ENCODE data around the gene MYH4.

- TF ChIP-seq CTCF (conservative IDR thresholded peaks at IDR 0.05 in 1 of 2, IDR thresholded peaks at IDR 0.05 in 1 of 2; ENCODE audit: extremely low read depth in 1 of 2, insufficient read depth in 1 of 2, low read depth in 1 of 2, low read length in 2 of 2) = no peak
- no peak for TF ChIP-seq EZH2 (IDR thresholded peaks at IDR 0.05; ENCODE audit: borderline replicate concordance, low read length)
These were observed 40.6 kb downstream of the MYH4 start for GRCh38 chr17:10428781-10429180.

All from mammary epithelial cell (primary cell).